OCI-M2 (cell line): ENCODE results near the gene CYSTM1.

Source experiments
- DNase-seq: peaks from one replicate; lab custom pipeline; 2025; ENCODE audit not compliant: unreplicated experiment; lab: John Stamatoyannopoulos, UW

Gene CYSTM1

DNA sequence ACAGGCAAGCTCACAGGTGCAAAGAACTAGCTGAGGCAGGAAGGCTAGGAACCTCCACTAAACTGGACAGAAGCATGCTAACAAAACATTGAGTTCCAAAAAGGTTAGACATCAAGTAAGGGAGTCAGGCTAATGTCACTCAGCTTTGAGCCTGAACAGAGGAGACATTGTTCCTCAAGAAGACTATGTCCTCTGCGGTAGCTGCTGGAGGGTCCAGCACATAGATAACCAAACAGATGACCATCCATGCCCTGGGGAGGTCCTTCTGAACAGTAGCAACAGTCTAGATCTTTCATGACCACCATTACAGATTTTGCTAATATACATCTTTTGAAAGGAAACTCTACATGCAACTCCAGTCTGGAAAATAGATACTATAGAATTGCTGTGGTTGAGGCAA lies 57.7 kb downstream of the CYSTM1 start:
- DNase-seq, result no peak

GRCh38 chr5:140234377-140234989 lies 59.5 kb downstream of the CYSTM1 start:
- DNase-seq, result no peak

DNA sequence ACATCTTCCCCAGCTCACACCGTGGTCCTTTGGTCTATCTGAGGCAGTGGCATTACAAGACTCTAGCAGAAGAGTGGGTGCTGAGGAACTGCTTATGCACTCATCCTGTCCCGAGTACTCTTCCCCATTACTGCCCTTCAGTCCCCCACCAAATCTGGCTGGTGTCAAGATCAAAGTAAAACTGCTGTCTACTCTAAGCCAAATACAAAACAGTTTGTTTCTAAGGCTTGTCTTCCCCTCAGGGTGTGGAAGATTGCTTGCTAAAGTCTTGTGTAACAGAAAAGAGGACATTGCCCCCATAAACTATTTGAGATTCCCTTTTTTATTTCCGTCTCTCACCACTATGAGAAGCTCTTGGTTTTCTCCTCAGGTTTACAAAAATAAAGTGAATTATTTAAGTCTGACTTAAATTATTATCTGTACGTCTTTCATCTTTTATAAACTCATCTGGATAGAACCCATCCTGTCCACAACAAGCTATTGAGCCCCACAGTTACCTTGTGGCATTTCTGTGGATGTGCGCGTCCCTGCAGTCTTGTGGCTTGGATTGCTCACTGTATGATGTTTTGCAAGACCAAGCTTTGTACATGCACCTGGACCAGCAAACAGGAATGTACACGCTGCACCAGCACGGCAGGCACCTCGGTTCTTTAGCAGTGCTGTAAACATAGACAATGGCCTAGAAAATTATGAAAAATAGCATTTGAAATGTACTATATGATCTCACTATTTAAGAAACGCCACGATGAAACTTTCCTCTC lies 61.0 kb downstream of the CYSTM1 start:
- DNase-seq, result no peak

- DNase-seq, result no peak
Observed at GRCh38 chr5:140236891-140237598, 62.1 kb downstream of the CYSTM1 start.

DNA sequence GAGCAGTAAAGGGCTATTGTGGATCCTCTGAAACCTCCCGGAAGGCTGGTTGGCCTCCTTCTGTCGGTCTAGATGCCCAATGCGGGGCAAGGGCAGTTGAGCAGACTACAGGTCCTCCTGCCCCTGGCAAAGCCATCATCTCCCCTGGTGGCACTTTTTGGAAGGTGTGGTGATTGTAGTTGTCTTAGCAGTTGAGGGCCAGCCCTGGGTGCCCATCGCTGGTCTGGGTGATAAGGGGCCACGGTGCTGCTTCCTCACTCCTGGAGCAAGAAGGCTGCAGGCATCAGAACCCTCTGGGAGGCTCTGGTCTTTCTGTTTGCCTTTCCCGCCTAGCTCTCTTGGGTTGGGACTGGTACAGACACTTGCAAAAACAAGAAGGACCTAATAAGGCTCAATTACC lies 63.8 kb downstream of the CYSTM1 start:
- no peak for DNase-seq

DNA sequence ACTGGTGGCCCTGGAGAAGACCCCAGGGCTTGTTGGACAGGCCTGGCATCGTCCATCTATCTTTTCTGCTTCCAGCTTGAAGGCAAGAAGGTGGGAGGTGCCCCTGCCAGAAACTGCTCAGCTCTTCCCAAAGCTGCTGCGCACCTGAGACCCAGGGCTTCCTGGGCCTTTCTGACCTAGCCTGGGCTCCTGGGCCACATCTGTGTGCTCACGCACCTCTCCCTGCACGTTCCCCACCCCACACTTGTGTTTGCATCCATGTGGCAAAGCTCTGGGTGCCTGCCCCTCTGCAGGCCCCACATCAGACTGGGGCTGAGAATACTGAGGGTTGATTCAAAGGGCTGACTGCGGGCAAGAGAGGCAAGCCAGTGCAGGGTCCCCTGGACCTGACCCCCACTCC lies 64.5 kb downstream of the CYSTM1 start:
- DNase-seq, result no peak

DNA sequence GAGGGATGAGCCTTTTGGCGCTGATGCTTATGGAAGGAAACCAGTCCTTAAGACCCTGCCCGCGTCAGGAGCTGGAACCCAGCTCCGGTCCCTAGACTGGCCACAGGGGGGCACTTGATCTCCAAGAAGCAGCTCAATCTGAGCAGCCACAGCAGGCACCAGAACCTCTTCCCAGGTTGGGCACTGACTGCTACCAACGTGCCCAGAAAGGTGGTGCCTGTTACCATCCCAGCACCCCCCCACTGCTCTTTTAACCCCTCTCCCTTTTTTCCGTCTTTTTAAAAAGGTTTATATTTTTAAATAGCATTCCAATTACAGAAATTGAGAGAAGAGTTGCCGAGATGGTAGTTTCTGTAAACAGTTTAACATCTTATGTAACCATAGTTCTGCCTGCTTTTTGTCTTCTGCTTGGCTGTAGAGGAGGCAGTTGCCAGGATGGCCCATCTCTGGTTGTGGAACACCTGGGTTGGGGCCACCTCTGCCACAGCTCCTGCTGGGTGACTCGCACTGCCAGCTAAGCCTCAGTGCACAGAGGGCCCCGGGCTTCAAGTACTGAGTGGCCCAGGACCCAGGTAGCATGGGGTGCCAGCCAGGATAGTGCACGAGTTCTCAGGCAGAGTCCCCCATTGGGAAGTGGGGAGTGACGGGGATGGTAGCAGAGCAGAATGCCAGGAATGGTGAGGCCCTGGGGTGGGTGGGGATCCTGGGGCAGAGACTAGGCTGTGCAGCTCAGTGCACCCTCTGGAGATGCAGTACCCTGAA lies 65.1 kb downstream of the CYSTM1 start:
- DNase-seq, result no peak

DNA sequence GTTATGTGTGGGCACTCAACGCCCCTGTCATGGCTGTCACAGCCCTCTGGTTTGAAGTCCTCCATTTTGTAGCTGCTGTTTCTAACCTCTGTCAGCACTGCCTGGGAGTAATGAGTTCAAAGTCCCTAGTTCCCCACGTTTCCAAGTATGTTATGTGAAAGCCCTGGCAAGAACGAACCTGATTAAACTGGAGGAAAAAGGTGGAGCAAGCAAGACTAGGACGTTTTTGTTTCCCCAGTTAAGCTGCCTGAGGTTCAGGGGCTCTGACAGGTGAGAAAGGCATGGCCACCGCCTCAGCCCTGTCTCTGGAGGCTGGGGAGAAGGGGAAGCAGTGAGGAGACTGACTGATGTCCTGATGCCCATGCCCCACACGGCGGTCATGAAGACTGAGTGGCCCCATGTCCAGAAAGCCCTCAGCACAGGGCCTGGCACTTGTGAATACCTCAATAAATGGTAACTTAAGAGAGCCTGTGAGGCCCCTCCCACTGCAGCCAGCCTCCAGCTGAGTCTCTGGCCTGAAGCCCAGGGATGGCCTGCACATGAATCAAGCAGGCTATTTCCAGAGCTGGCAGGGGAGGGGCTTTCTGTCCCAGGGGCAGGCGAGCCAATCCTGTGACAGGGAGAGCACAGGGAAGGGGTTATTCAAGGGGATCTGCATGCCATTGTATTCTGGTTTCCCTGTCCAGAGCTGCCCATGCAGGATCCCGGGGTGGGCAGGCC lies 66.2 kb downstream of the CYSTM1 start:
- no peak for DNase-seq

- DNase-seq, result no peak
Observed at GRCh38 chr5:140242099-140242498, 67.1 kb downstream of the CYSTM1 start.

DNA sequence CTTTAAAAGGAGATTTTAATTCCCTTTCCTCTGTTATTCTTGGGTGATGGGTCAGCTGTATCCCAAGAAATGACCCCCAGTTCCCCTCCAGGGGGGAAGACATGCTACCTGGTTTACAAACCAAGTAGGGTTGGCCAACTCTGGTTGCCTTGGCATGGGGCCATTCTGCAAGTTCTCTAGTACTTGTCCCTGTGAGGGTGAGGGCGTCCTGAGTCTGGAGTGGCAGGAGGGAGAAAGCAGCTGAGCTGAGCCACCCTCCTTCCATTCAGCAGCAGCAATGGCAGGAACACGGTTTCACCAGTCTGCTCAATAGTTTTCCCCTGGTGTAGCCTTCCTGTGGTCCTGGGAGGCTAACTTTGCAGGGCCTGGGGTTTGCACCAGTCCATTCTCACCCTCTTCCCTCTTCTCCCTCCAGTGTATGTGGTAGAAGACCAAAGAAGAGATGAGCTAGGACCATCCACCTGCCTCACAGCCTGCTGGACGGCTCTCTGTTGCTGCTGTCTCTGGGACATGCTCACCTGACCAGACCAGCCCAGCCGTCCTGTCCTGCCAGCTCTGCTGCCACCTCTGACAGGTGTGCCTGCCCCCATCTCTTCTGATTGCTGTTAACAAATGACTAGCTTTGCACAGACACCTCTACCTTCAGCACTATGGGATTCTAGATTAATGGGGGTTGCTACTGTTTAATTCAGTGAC lies 68.0 kb downstream of the CYSTM1 start:
- no peak for DNase-seq

DNA sequence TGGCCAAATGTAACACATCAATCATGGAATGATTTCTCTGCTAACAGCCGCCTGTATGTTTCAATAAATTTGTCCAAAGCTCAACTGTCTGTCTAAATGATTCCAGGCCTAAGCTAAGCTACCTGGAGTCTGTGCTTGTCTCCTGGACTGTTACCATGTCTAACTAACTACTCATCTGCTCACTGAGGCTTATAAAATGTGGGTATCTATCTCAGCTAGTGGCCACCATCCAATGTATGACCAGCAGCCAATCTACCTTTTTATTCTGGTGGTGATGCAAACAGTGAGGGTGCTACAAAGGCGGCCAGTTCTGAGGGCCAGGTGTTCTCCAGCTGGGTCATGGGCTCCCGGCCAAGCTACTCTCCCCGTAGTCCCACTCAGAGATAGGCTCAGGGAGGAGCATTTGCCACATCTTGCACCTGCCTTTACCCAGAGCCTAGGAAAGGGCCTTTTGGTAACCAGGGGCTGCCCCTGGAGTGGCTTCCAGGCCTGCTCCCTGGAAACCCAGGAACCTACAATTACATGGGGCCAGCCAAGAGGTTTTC lies 68.8 kb downstream of the CYSTM1 start:
- no peak for DNase-seq

GRCh38 chr5:140244525-140245025 lies 69.6 kb downstream of the CYSTM1 start:
- no peak for DNase-seq

- DNase-seq, result no peak
Observed at GRCh38 chr5:140245341-140245740, 70.4 kb downstream of the CYSTM1 start.

DNA sequence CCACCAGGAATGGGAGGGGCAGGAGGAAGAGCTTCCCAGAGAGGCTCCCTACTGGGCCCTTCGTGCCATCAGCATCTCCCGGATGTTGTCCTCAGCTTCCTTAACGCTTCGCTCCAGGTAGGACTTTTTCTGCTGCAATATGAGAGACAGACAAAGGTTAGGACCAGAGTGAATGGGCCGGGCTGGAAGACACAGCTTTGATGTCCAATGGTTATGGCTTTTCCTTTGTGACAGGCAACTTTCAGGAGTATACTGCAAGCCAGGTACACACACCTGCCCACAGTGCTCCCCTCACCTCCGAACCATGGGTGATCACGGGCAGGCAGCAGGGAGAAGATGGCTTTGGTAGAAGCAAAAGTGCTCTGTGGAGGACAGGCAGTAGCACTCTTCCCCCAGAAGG lies 70.9 kb downstream of the CYSTM1 start:
- DNase-seq, result no peak

DNA sequence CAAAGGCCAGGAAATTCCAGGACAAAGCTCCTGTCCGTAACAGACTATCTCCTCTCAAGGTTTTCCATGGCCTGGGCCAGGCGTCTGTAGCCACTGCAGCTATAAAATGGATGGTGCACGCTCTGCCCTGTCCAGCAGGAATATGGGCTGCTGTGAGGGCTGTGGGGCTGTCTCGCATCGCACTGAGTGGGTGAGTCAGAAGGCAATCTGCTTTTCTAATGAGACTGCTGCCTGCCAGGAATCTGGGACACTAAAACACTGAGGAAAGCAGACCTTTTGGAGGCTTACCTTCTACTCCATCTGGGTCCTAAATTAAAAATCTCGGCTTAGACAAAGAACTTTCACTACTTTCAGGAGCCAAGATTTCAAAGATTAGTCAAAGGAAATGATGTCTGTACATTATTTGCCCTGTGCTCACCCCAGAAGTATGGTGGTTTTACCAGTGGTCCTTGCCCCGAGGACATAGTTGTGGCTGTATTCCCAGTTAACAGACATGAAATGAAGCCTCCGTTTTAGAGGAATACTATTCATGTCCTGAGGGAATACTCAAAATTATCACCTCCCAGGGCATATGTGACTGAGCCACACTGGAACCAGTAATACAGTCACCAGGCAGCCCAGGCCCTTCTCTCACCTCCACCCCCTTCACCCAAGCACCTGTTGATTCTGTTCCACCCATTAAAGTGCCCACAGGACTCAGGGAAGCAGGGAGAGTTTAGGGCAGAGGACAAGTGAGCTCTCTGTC lies 71.6 kb downstream of the CYSTM1 start:
- DNase-seq, result no peak

GRCh38 chr5:140248414-140248813 lies 73.4 kb downstream of the CYSTM1 start:
- DNase-seq, result no peak

- DNase-seq, result no peak
Observed at GRCh38 chr5:140249536-140249935, 74.5 kb downstream of the CYSTM1 start.

- no peak for DNase-seq
Observed at GRCh38 chr5:140250386-140250785, 75.4 kb downstream of the CYSTM1 start.

DNA sequence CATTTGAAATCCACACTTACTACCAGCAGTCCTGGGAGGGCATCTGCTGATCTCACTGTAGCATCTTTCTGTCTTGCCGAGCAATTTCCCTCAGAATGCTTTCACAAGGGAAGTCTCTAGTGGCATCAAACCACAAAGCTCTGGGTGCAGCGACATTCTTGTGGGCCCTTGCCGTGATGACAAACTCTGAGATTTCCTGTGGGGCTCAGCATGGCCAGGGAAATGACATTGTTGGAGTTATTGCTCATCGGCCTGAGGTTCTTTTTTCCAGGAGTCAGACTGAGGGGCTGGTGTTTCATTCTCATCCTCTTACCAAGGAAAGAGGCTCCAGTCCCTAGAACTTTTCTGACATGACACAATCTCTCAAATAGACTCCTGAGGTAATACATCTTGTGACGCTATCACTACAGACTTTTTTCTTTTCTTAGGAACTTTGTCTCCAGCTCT lies 76.6 kb downstream of the CYSTM1 start:
- no peak for DNase-seq
